GM10248 (cell line): Measurements from ENCODE around the gene PIPOX.

Source experiments
- CTCF ChIA-PET: fragments of 300-600 bp; sonication (Branson Sonifier 250); formaldehyde crosslinking; extraction: SDS; loops from one replicate; lab custom pipeline; 2021; ENCODE audit warnings: antibody characterized with exemption; lab: Yijun Ruan, JAX
- POLR2A ChIA-PET: fragments of 350-650 bp; sonication (Branson Sonifier 250); formaldehyde crosslinking; extraction: SDS; loops from one replicate; lab custom pipeline; 2020; ENCODE audit warnings: antibody characterized with exemption; lab: Yijun Ruan, JAX
- DNase-seq: peaks from one replicate; pipeline ENCODE4 v3.0.0; 2012; ENCODE audit errors: extremely low spot score
- CTCF ChIP-seq: IDR thresholded peaks from 2 replicates; pipeline ENCODE4 v1.5.1; 2012; ENCODE audit warnings: mild to moderate bottlenecking, low read depth; ENCODE audit errors: extremely low read depth, missing control alignments, control extremely low read depth

The PIPOX gene

GRCh38 chr17:29038085-29038795 is 4.7 kb upstream of the PIPOX start:
- ChIA-PET CTCF (interaction anchor here (1.2 to 1.8 kb wide), 2 partner anchors 12 to 79 kb away, joined by 4 to 5 read pairs; no protein-coding TSS in a partner anchor), POLR2A (no interaction called here)
- no peak for TF ChIP-seq CTCF
- DNase-seq: no peak

DNA sequence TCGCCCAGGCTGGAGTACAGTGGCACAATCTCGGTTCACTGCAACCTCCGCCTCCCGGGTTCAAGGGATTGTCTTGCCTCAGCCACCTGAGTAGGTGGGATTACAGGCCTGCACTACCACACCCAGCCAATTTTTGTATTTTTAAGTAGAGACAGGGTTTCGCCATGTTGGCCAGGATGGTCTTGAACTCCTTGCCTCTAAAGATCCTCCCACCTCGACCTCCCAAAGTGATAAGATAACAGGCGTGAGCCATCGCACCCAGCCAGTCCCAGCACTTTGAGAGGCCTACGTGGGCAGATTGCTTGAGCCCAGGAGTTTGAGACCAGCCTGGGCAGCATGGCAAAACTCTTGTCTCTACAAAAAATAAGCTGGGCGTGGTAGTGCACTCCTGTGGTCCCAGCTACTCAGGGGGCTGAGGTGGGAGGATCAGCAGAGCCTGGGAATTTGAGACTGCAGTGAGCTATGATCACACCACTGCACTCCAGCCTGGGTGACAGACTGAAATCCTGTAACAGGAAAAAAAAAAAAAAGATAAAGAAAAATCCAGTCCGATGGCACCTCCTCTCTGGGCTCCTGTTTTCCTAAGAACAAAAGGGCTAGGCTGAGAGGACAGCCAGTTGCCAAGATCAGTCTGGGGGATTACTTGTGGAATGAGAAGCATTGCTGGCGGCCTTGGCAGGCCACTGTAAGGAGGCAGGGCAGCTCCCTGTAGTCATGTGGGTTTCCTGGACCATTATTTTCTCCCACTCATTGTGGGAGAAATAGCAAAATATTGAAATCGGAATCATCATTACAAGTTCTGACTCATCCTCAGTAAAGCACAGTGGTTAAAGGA is 3.0 kb upstream of the PIPOX start:
- DNase-seq: no peak
- ChIA-PET POLR2A (interaction anchor here (0.6 kb wide), 1 partner anchor 42 kb away, joined by 3 read pairs; no protein-coding TSS in a partner anchor), CTCF (no interaction called here)
- TF ChIP-seq CTCF: no peak

GRCh38 chr17:29041091-29041490 is 1.9 kb upstream of the PIPOX start:
- no peak for DNase-seq
- TF ChIP-seq CTCF: no peak
- CTCF ChIA-PET: no interaction called here
- POLR2A ChIA-PET: no interaction called here

- TF ChIP-seq CTCF: no peak
- POLR2A ChIA-PET: no interaction called here
- no peak for DNase-seq
- CTCF ChIA-PET: no interaction called here
Measured at GRCh38 chr17:29041571-29041970, 1.4 kb upstream of the PIPOX start.

DNA sequence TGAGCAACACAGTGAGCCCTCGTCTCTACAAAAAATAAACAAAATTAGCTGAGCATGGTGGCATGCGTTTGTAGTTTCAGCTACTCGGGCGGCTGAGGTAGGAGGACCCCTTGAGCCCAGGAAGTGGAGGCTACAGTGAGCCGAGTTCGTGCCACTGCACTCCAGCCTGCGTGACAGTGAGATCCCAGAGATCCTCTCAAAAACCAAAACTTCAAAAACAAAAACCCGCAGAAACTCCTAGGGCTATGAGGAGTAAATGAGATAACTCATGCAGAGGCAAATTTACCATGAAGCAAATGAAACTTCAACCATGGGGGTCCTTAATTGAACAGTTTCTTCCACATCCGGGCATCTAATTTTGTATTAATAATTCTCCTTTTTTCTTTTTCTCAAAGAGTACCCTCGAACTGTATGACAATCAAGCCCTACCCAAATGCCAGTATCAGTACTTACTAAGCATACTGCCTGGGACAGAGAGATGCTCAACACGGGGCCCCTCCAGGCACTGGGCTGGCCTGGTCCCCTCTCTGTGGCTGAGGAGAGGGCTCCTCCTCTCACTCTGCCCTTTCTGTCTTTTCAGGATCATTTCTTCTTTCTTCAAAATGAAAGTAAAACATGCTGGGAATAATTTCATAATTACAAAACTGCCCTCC is 789 bp upstream of the PIPOX start:
- no peak for DNase-seq
- POLR2A ChIA-PET: no interaction called here
- CTCF ChIA-PET: interaction anchor here (1.5 kb wide), 1 partner anchor 70 kb away, joined by 3 read pairs; no protein-coding TSS in a partner anchor
- TF ChIP-seq CTCF: no peak

- ChIA-PET CTCF (interaction anchor here (1.8 kb wide), 1 partner anchor 32 kb away, joined by 4 read pairs; no protein-coding TSS in a partner anchor), POLR2A (no interaction called here)
- TF ChIP-seq CTCF: no peak
- no peak for DNase-seq
Measured at GRCh38 chr17:29043539-29044145, 701 bp downstream of the PIPOX start.
